SK-N-SH (cell line): ENCODE measurements around the gene RRAGC. TPM values are rescaled to one million over a fixed set of nuclear protein-coding genes. Genes with fewer than 3 reads are reported as not detected.

Experiments used
- CTCF ChIA-PET: fragments of 300-600, 350-600 bp; formaldehyde crosslinking; extraction: SDS; loops from one replicate; lab custom pipeline; 2021; lab: Yijun Ruan, JAX
- POLR2A ChIA-PET: fragments of 350-600 bp; sonication (Branson Sonifier 250); formaldehyde crosslinking; extraction: SDS; loops from one replicate; lab custom pipeline; 2020; ENCODE audit warnings: antibody characterized with exemption, inconsistent platforms; lab: Yijun Ruan, JAX
- DNase-seq: peaks from one replicate; pipeline ENCODE4 v3.0.0; 2012
- H2AFZ ChIP-seq: fragments of 200-600 bp; sonication (generic); 2 replicates; pipeline ENCODE4 v1.8.1; 2016; ENCODE audit warnings: antibody characterized with exemption, mild to moderate bottlenecking, low read depth
- H3F3A ChIP-seq: fragments of 200-600 bp; sonication (generic); replicated peaks from 2 replicates; pipeline ENCODE3; 2016; ENCODE audit warnings: antibody characterized with exemption, mild to moderate bottlenecking; ENCODE audit not compliant: insufficient read depth
- H3K27ac ChIP-seq, 2 experiments: fragments of 200-500 bp in 1 of 2; fragments of 200-600 bp in 1 of 2; sonication (Bioruptor generic) in 1 of 2; sonication (generic), shearing (Covaris generic) in 1 of 2; 2 replicates each; pipeline versions ENCODE4 v1.5.1 to v1.6.1; 2014 to 2016; ENCODE audit warnings: low read depth in 2 of 2, inconsistent platforms in 1 of 2, low read length in 1 of 2, mild to moderate bottlenecking in 1 of 2, mixed read lengths in 1 of 2
- H3K27me3 ChIP-seq: fragments of 200-600 bp; sonication (generic), shearing (Covaris generic); 2 replicates; pipeline ENCODE4 v1.6.1; 2016; ENCODE audit warnings: mixed run types; ENCODE audit not compliant: insufficient read depth
- H3K36me3 ChIP-seq, 2 experiments: fragments of 200-500 bp in 1 of 2; fragments of 200-600 bp in 1 of 2; sonication (Bioruptor generic) in 1 of 2; sonication (generic) in 1 of 2; replicated peaks in 1 of 2; 2 replicates each; pipeline versions ENCODE3 to v1.5.1; 2014 to 2016; ENCODE audit warnings: low read length in 1 of 2, mild to moderate bottlenecking in 1 of 2; ENCODE audit not compliant: insufficient read depth in 2 of 2, control insufficient read depth in 1 of 2
- H3K4me1 ChIP-seq, 2 experiments: fragments of 200-500 bp in 1 of 2; fragments of 200-600 bp in 1 of 2; sonication (Bioruptor generic) in 1 of 2; sonication (generic), shearing (Covaris generic) in 1 of 2; 2 replicates each; pipeline versions ENCODE4 v1.5.1 to v1.6.1; 2014 to 2016; ENCODE audit warnings: low read depth in 1 of 2, low read length in 1 of 2, mixed run types in 1 of 2; ENCODE audit not compliant: insufficient read depth in 2 of 2, control insufficient read depth in 1 of 2
- H3K4me2 ChIP-seq: fragments of 200-600 bp; sonication (generic), shearing (Covaris generic); 2 replicates; pipeline ENCODE4 v1.6.1; 2017; ENCODE audit warnings: mixed run types
- H3K4me3 ChIP-seq, 2 experiments: fragments of 200-500 bp in 1 of 2; fragments of 200-600 bp in 1 of 2; sonication (Bioruptor generic) in 1 of 2; sonication (generic), shearing (Covaris generic) in 1 of 2; 2 replicates each; pipeline versions ENCODE4 v1.5.1 to v1.8.1; 2014 to 2016; ENCODE audit warnings: low read depth in 2 of 2, inconsistent platforms in 1 of 2, low read length in 1 of 2, mild to moderate bottlenecking in 1 of 2, mixed read lengths in 1 of 2, moderate library complexity in 1 of 2
- H3K79me2 ChIP-seq: fragments of 200-600 bp; sonication (generic); 2 replicates; pipeline ENCODE4 v1.8.1; 2017; ENCODE audit warnings: mild to moderate bottlenecking; ENCODE audit not compliant: insufficient read depth
- H3K9ac ChIP-seq: fragments of 200-600 bp; sonication (generic); 2 replicates; pipeline ENCODE4 v1.6.1; 2017; ENCODE audit warnings: mixed run types
- H3K9me2 ChIP-seq: fragments of 200-600 bp; sonication (generic); 2 replicates; pipeline ENCODE4 v1.6.1; 2017; ENCODE audit warnings: mixed run types
- H3K9me3 ChIP-seq: fragments of 200-600 bp; sonication (generic); 2 replicates; pipeline ENCODE4 v1.6.1; 2017; ENCODE audit warnings: mixed run types, mild to moderate bottlenecking, moderate library complexity
- H4K20me1 ChIP-seq: fragments of 200-600 bp; sonication (generic); 2 replicates; pipeline ENCODE4 v1.6.1; 2017; ENCODE audit warnings: mild to moderate bottlenecking, mixed run types; ENCODE audit not compliant: insufficient read depth
- CHD2 ChIP-seq: fragments of 150-350 bp; IDR thresholded peaks from 2 replicates; pipeline ENCODE4 v1.6.1; 2018; ENCODE audit warnings: low read length; ENCODE audit not compliant: partially characterized antibody
- CTCF ChIP-seq: fragments of 200-600 bp; sonication (generic); IDR thresholded peaks from 2 replicates; pipeline ENCODE4 v1.6.1; 2017; ENCODE audit warnings: antibody characterized with exemption, mild to moderate bottlenecking, moderate library complexity
- EP300 ChIP-seq, 2 experiments: IDR thresholded peaks; 2 replicates each; pipeline versions ENCODE4 v1.4.0 to v1.6.1; 2012; ENCODE audit warnings: borderline replicate concordance in 1 of 2, low read depth in 1 of 2, low read length in 1 of 2
- FOXJ3 ChIP-seq: sonication (generic); formaldehyde crosslinking; IDR thresholded peaks from 2 replicates; pipeline ENCODE4 v1.5.1; 2020; ENCODE audit warnings: mild to moderate bottlenecking, missing genetic modification reagents
- JUND ChIP-seq: IDR thresholded peaks from 2 replicates; pipeline ENCODE4 v1.4.0; 2012
- MEF2A ChIP-seq: IDR thresholded peaks from 2 replicates; pipeline ENCODE4 v1.4.0; 2012; ENCODE audit warnings: low read depth, borderline replicate concordance
- NFIC ChIP-seq: IDR thresholded peaks from 2 replicates; pipeline ENCODE4 v1.4.0; 2012; ENCODE audit warnings: borderline replicate concordance
- SIN3A ChIP-seq: IDR thresholded peaks from 2 replicates; pipeline ENCODE4 v1.6.1; 2012; ENCODE audit warnings: low read depth, mild to moderate bottlenecking, low read length, moderate library complexity, borderline replicate concordance
- SMC3 ChIP-seq: IDR thresholded peaks from 2 replicates; pipeline ENCODE4 v1.6.1; 2012; ENCODE audit warnings: low read depth, low read length, improper control_type of control experiment
- ZBTB33 ChIP-seq: IDR thresholded peaks from 2 replicates; pipeline ENCODE4 v1.4.0; 2012; ENCODE audit warnings: low read depth, borderline replicate concordance
- WGBS: methylation state at CpG from one replicate; pipeline ENCODE4 v1.1.6; 2017; ENCODE audit warnings: low lambda C conversion rate; 5-methylcytosine and 5-hydroxymethylcytosine counted together
- polyA plus RNA-seq, 3 experiments: library from polyadenylated mRNA; depleted of rRNA; stranded (reverse); fragments of >200 nt; gene quantifications; 2 replicates each; pipeline ENCODE4 v1.2.3, GENCODE V29; 2012

RRAGC gene
- polyA plus RNA-seq, 1 of the 3 experiments (the other 2 are of a cell fraction) = 9.6 TPM

- no peak for TF ChIP-seq SMC3
- no peak for TF ChIP-seq NFIC
- TF ChIP-seq SIN3A = no peak
- TF ChIP-seq EP300 (IDR thresholded peaks at IDR 0.05; ENCODE audit: borderline replicate concordance in 1 of 2, low read depth in 1 of 2, low read length in 1 of 2) = no peak
- no peak for TF ChIP-seq MEF2A
- TF ChIP-seq ZBTB33 = no peak
- TF ChIP-seq, all 33 proteins: peak for 0
- Histone ChIP-seq H3K27ac (no peak overlapping the region), H3K27me3 (no peaks in the 10 kb centered on the region), H3K9me3 (no peaks in the 10 kb centered on the region), H4K20me1 (no peaks in the 10 kb centered on the region), H3K4me1 (no peaks in the 10 kb centered on the region), H3K9ac (no peak overlapping the region), H3K9me2 (no peaks in the 10 kb centered on the region), H3K36me3 (peaks cover 0 to 5% of the 10 kb centered on the region in 2 experiments), H3F3A (no peaks in the 10 kb centered on the region), H3K4me2 (no peak overlapping the region), H2AFZ (no peak overlapping the region), H3K79me2 (no peaks in the 10 kb centered on the region), H3K4me3 (no peak overlapping the region)
- POLR2A ChIA-PET = no interaction called here
- WGBS = 94% methylated on average over 2 of the region's 2 CpGs
- CTCF ChIA-PET = no interaction called here
- DNase-seq = no peak
Observed at GRCh38 chr1:38885092-38885491, 25.5 kb upstream of the RRAGC start.

GRCh38 chr1:38881487-38881886, 21.9 kb upstream of the RRAGC start, which contains the start of gene GJA9:
Gene GJA9, minus strand, starts transcription at chr1:38881587. Its CDS starts 5,489 bp downstream, at chr1:38876098.
- TF ChIP-seq JUND (0 out of 2 replicates have a peak, but pooled peaks have one; percentile 14), FOXJ3 (CRISPR knock-in tag) (no peak)
- Histone ChIP-seq H3K79me2 (peaks cover 3% of the 10 kb centered on the region; the same call in 1 of the 2 replicates), H3K4me2 (no peak within 1 kb of the TSS), H3F3A (no peaks in the 10 kb centered on the region), H3K36me3 (peaks cover 0 to 5% of the 10 kb centered on the region in 2 experiments), H3K27me3 (no peaks in the 10 kb centered on the region), H3K4me3 (no peak within 1 kb of the TSS), H3K9me3 (no peaks in the 10 kb centered on the region), H3K9me2 (no peaks in the 10 kb centered on the region), H3K27ac (no peak within 1 kb of the TSS), H2AFZ (no peak within 1 kb of the TSS; the same call in 1 of the 2 replicates), H3K4me1 (no peaks in the 10 kb centered on the region), H4K20me1 (no peaks in the 10 kb centered on the region), H3K9ac (no peak within 1 kb of the TSS)
- POLR2A ChIA-PET = no interaction called here
- DNase-seq = no peak
- CTCF ChIA-PET = interaction anchor here (1.3 to 2.1 kb wide), 2 partner anchors 20 to 46 kb away, joined by 4 to 5 read pairs; no protein-coding TSS in a partner anchor

GRCh38 chr1:38875811-38876210, 16.2 kb upstream of the RRAGC start:
- H3K27me3 ChIP-seq = no peaks in the 10 kb centered on the region
- CTCF ChIA-PET = no interaction called here
- H3K4me1 ChIP-seq = peaks cover 6% of the 10 kb centered on the region in 2 experiments; a peak in 2 of 4 replicates
- H3K9ac ChIP-seq = no peak overlapping the region
- peaks cover 33% of the 10 kb centered on the region for H3K79me2 ChIP-seq
- WGBS = 85% methylated on average over 2 of the region's 2 CpGs
- H3K9me2 ChIP-seq = no peaks in the 10 kb centered on the region
- peaks cover 5% of the 10 kb centered on the region for H3F3A ChIP-seq
- POLR2A ChIA-PET = no interaction called here
- no peak overlapping the region for H2AFZ ChIP-seq
- H3K4me3 ChIP-seq = no peak overlapping the region
- no peak overlapping the region for H3K4me2 ChIP-seq
- TF ChIP-seq CTCF = no peak
- no peak for TF ChIP-seq CHD2
- peak overlapping the region in 1 of 2 experiments; percentile 7; a peak in 1 of 4 replicates for H3K27ac ChIP-seq
- H3K9me3 ChIP-seq = no peaks in the 10 kb centered on the region
- no peaks in the 10 kb centered on the region for H4K20me1 ChIP-seq
- no peaks in the 10 kb centered on the region for H3K36me3 ChIP-seq
- no peak for DNase-seq
